Liver (tissue), 9 donors: ENCODE results near the gene FADS1. TPM values are rescaled to one million over a fixed set of nuclear protein-coding genes. Genes with fewer than 3 reads are reported as not detected.

ENCODE experiments used
- DNase-seq: peaks from one replicate; pipeline ENCODE4 v3.0.0-alpha.2; 2017; ENCODE audit warnings: low spot score
- H3K27ac ChIP-seq, 2 donors: one replicate each; pipeline ENCODE4 v1.7.0; 2013; ENCODE audit warnings: inconsistent platforms in 2 of 2, low read length in 2 of 2, control low read depth in 1 of 2, low read depth in 1 of 2, mild to moderate bottlenecking in 1 of 2
- H3K27me3 ChIP-seq, 4 donors: one replicate each; pipeline versions ENCODE4 v1.6.1 to v1.7.0; 2013; ENCODE audit warnings: low read length in 3 of 4, inconsistent platforms in 1 of 4, mild to moderate bottlenecking in 1 of 4, moderate library complexity in 1 of 4; ENCODE audit not compliant: control insufficient read depth in 4 of 4, insufficient read depth in 4 of 4
- H3K36me3 ChIP-seq, 4 donors: one replicate each; pipeline versions ENCODE4 v1.6.1 to v1.7.0; 2013; ENCODE audit warnings: low read length in 3 of 4, mild to moderate bottlenecking in 3 of 4, low read depth in 1 of 4, moderate library complexity in 1 of 4; ENCODE audit not compliant: control insufficient read depth in 4 of 4, insufficient read depth in 3 of 4
- H3K4me1 ChIP-seq, 4 donors: one replicate each; pipeline versions ENCODE4 v1.6.1 to v1.7.0; 2013; ENCODE audit warnings: low read length in 3 of 4, mild to moderate bottlenecking in 3 of 4, moderate library complexity in 1 of 4; ENCODE audit not compliant: control insufficient read depth in 4 of 4, insufficient read depth in 4 of 4
- H3K4me3 ChIP-seq, 3 donors: one replicate each; pipeline versions ENCODE4 v1.6.1 to v1.7.0; 2013; ENCODE audit warnings: low read length in 3 of 3, control low read depth in 1 of 3, low read depth in 1 of 3, mild to moderate bottlenecking in 1 of 3
- H3K9ac ChIP-seq, 2 donors: one replicate each; pipeline ENCODE4 v1.7.0; 2013; ENCODE audit warnings: low read length in 2 of 2, mild to moderate bottlenecking in 2 of 2, moderate library complexity in 2 of 2, control low read depth in 1 of 2, low read depth in 1 of 2
- H3K9me3 ChIP-seq, 4 donors: one replicate each; pipeline versions ENCODE4 v1.6.1 to v1.7.0; 2013; ENCODE audit warnings: low read length in 3 of 4; ENCODE audit not compliant: control insufficient read depth in 4 of 4
- ATF3 ChIP-seq: IDR thresholded peaks from 2 replicates; pipeline ENCODE4 v1.6.1; 2016; ENCODE audit warnings: antibody characterized with exemption
- CTCF ChIP-seq: fragments of 150-350 bp; IDR thresholded peaks from 2 replicates; pipeline ENCODE4 v1.5.1; 2017; ENCODE audit warnings: improper control_type of control experiment, low read depth, low read length; ENCODE audit not compliant: missing input control
- EGR1 ChIP-seq, 2 donors: IDR thresholded peaks; 2 replicates each; pipeline ENCODE4 v1.6.1; 2016 to 2018; ENCODE audit warnings: antibody characterized with exemption in 2 of 2, low read depth in 2 of 2
- FOXA1 ChIP-seq: IDR thresholded peaks from 2 replicates; pipeline ENCODE4 v1.6.1; 2016; ENCODE audit warnings: antibody characterized with exemption
- FOXA2 ChIP-seq: IDR thresholded peaks from 2 replicates; pipeline ENCODE4 v1.6.1; 2016; ENCODE audit warnings: antibody characterized with exemption
- HNF4G ChIP-seq: IDR thresholded peaks from 2 replicates; pipeline ENCODE4 v1.6.1; 2016; ENCODE audit warnings: antibody characterized with exemption
- NR2F2 ChIP-seq: IDR thresholded peaks from 2 replicates; pipeline ENCODE4 v1.6.1; 2016; ENCODE audit warnings: antibody characterized with exemption
- RAD21 ChIP-seq, 2 donors: IDR thresholded peaks; 2 replicates each; pipeline ENCODE4 v1.6.1; 2016; ENCODE audit warnings: antibody characterized with exemption in 2 of 2, mild to moderate bottlenecking in 2 of 2
- REST ChIP-seq: IDR thresholded peaks from 2 replicates; pipeline ENCODE4 v1.6.1; 2016; ENCODE audit warnings: antibody characterized with exemption, mild to moderate bottlenecking
- RXRA ChIP-seq, 2 donors: IDR thresholded peaks; 2 replicates each; pipeline ENCODE4 v1.6.1; 2017 to 2018; ENCODE audit warnings: antibody characterized with exemption in 2 of 2, mild to moderate bottlenecking in 1 of 2
- YY1 ChIP-seq: IDR thresholded peaks from 2 replicates; pipeline ENCODE4 v1.6.1; 2016; ENCODE audit warnings: antibody characterized with exemption, mild to moderate bottlenecking
- ZBTB33 ChIP-seq: IDR thresholded peaks from 2 replicates; pipeline ENCODE4 v1.6.1; 2016; ENCODE audit warnings: antibody characterized with exemption
- WGBS: extraction: QIAGEN DNeasy Blood & Tissue Kit; methylation state at CpG from one replicate; pipeline ENCODE4 v1.1.7; 2013; 5-methylcytosine and 5-hydroxymethylcytosine counted together
- polyA plus RNA-seq, 2 donors: library from polyadenylated mRNA; stranded (reverse) in 1 of 2; unstranded in 1 of 2; fragments of 200-250 nt in 1 of 2; fragments of >200 nt in 1 of 2; fragmentation: Nextera tagmentation in 1 of 2; extraction: Ambion mirVana in 1 of 2; gene quantifications; one replicate each; pipeline versions ENCODE4 v1.2.1 to v1.2.3, GENCODE V29; 2013 to 2015
- total RNA-seq, 2 donors: library from RNA; depleted of rRNA; stranded (reverse); fragments of >200 nt; gene quantifications; one replicate each; pipeline ENCODE4 v1.2.3, GENCODE V29; 2014
- donor health status: healthy.
- donor health status: healthy.
- donor health status: healthy.
- donor health status: healthy.
- donor health status: healthy.

The FADS1 gene
- total and polyA plus RNA-seq, 4 donors: 16.8 to 137 (median 58.7) TPM

- TF ChIP-seq REST (no peak), FOXA2 (no peak), RXRA (IDR thresholded peaks at IDR 0.05) (no peak), ZBTB33 (no peak), FOXA1 (no peak), RAD21 (IDR thresholded peaks at IDR 0.05) (no peak)
Observed at GRCh38 chr11:61774411-61774810, 42.4 kb downstream of the FADS1 start (continued).

- Histone ChIP-seq H3K9ac (no peak overlapping the region), H3K9me3 (no peaks in the 10 kb centered on the region), H3K27me3 (no peaks in the 10 kb centered on the region), H3K27ac (no peak overlapping the region), H3K36me3 (peaks cover 0 to 11% (median 2%) of the 10 kb centered on the region in 4 donors), H3K4me3 (no peak overlapping the region), H3K4me1 (peaks cover 3 to 18% (median 12%) of the 10 kb centered on the region in 4 donors)
- WGBS: 96% methylated on average over 18 of the region's 18 CpGs
- TF ChIP-seq NR2F2 (no peak), EGR1 (IDR thresholded peaks at IDR 0.05; ENCODE audit: low read depth in 2 of 2) (no peak), REST (no peak), YY1 (no peak), CTCF (no peak), FOXA2 (no peak), FOXA1 (no peak), ATF3 (no peak), HNF4G (no peak)
- DNase-seq: no peak
Observed at GRCh38 chr11:61773809-61774208, 43.0 kb downstream of the FADS1 start.
